Stimulated activated naive B cell treated with anti-CD40 and anti-IgM and Interleukin-4, amounts not matched to agents 10 μg/mL and 1 μg/mL and 100 μg/mL, for 72 hours (primary cell): ENCODE data around the gene OR5AL1.
"Not testable (repeated sequence)": the region's sequence is repeated elsewhere in the genome, so short reads cannot be mapped to it uniquely, and the experiment has no call there.

Source experiments
- ATAC-seq, 2 donors: fragments of 150-1000 bp; cut with Tn5 transposase; replicated peaks; 2 replicates each; pipeline ENCODE4 v1.10.0; 2021; ENCODE audit warnings: moderate library complexity in 1 of 2
- DNase-seq: peaks from one replicate; pipeline ENCODE4 v3.0.0; 2021
- H3K27ac Mint-ChIP-seq: one replicate; pipeline ENCODE4 v1.8.0; 2022; ENCODE audit warnings: mild to moderate bottlenecking, mixed read lengths
- H3K27me3 Mint-ChIP-seq, 2 donors: one replicate each; pipeline ENCODE4 v1.8.0; 2022; ENCODE audit warnings: mixed read lengths in 2 of 2
- H3K36me3 Mint-ChIP-seq, 2 donors: one replicate each; pipeline ENCODE4 v1.8.0; 2022; ENCODE audit warnings: mixed read lengths in 2 of 2, mild to moderate bottlenecking in 1 of 2
- H3K4me1 Mint-ChIP-seq, 2 donors: one replicate each; pipeline ENCODE4 v1.8.0; 2022; ENCODE audit warnings: mixed read lengths in 2 of 2, mild to moderate bottlenecking in 1 of 2
- H3K4me3 Mint-ChIP-seq, 2 donors: one replicate each; pipeline ENCODE4 v1.8.0; 2022; ENCODE audit warnings: mild to moderate bottlenecking in 2 of 2, mixed read lengths in 2 of 2, moderate library complexity in 1 of 2
- H3K9me3 Mint-ChIP-seq, 2 donors: one replicate each; pipeline ENCODE4 v1.8.0; 2022; ENCODE audit warnings: mixed read lengths in 2 of 2, mild to moderate bottlenecking in 1 of 2

Gene OR5AL1

DNA sequence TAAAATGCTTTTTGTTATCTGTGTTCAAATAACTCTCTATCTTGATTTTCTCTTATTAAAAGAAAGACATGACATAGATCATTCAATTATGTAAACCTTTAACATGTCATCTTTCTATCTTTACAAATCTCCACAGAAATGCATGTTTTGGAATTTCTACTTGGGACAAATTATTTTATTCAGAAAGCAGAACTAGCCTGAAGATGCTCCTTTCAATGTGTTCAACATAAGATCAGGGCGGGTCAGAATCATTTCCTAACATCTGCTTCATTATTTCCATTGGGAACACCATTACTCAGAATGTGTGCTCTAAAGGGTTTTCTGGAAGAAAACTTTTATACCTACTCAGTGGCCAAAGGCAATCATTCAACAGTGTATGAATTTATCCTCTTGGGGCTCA, at the start of gene OR5AL1:
Gene OR5AL1, plus strand, starts transcription at position 301 of the 400 bp plus-strand sequence.
- Mint-ChIP-seq H3K9me3 (peaks cover 5 to 6% of the 10 kb centered on the region in 2 donors), H3K27me3 (no peaks in the 10 kb centered on the region), H3K27ac (no peak within 1 kb of the TSS), H3K36me3 (no peaks in the 10 kb centered on the region), H3K4me3 (no peak within 1 kb of the TSS), H3K4me1 (no peaks in the 10 kb centered on the region)
- DNase-seq: no peak
- no peak for ATAC-seq

GRCh38 chr11:56375324-56375723, 37.2 kb upstream of the OR5AL1 start, which contains the start of gene OR8U1:
OR8U1 (plus strand) TSS chr11:56375624; CDS start chr11:56375624, 0 bp downstream.
- Mint-ChIP-seq H3K27me3 (no peaks in the 10 kb centered on the region), H3K9me3 (peaks cover 4 to 5% of the 10 kb centered on the region in 2 donors), H3K27ac (no peak within 1 kb of the TSS), H3K4me3 (no peak within 1 kb of the TSS), H3K4me1 (no peaks in the 10 kb centered on the region), H3K36me3 (no peaks in the 10 kb centered on the region)
- no peak for DNase-seq
- no peak for ATAC-seq

DNA sequence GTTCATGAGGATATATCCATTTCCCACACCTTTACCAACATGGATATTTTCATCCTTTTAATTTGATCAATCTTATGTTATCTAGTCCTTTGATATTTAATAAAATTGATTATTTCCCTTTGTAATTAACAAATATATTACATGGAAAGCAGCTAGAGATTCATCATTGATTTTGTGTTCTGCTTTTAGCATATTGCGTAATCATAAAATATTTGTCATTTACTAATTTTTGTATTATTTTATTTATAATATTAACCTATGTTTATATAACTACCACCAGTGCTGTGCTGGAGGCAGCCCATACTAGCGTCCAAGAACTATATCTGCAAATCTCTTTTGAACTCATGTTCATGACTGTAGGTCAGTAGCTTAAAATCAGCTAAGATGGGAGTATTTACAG, 32.4 kb upstream of the OR5AL1 start:
- Mint-ChIP-seq H3K36me3 (no peaks in the 10 kb centered on the region), H3K27ac (no peak overlapping the region)

DNA sequence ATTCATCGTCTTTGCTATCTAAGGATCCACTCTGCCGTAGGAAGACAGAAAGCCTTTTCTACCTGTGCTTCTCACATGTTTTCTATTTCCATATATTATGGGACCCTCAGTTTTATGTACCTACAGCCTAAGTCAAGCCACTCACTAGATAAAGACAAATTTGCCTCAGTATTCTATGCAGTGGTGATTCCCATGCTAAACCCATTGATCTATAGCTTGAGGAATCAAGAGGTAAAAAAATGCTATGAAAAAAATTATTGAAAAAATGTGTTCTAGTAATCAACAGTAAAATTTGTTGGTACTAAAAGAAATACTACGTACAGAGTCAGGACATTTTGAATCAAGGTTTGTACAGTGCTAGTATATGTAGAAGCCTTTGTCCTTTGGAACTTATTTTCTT, 18.1 kb upstream of the OR5AL1 start:
- Mint-ChIP-seq H3K36me3 (no peaks in the 10 kb centered on the region), H3K4me3 (no peak overlapping the region), H3K9me3 (peaks cover 0 to 4% of the 10 kb centered on the region in 2 donors), H3K27ac (no peak overlapping the region), H3K4me1 (no peaks in the 10 kb centered on the region), H3K27me3 (no peaks in the 10 kb centered on the region)
- no peak for DNase-seq
- ATAC-seq: no peak

More for the DNA sequence above, 32.4 kb upstream of the OR5AL1 start:
- Mint-ChIP-seq H3K4me1 (no peaks in the 10 kb centered on the region), H3K9me3 (peaks cover 0 to 6% of the 10 kb centered on the region in 2 donors), H3K27me3 (no peaks in the 10 kb centered on the region), H3K4me3 (no peak overlapping the region)
- no peak for ATAC-seq
- DNase-seq: no peak

GRCh38 chr11:56396047-56396446, 16.4 kb upstream of the OR5AL1 start:
- H3K27me3 Mint-ChIP-seq: no peaks in the 10 kb centered on the region
- DNase-seq (no peak), ATAC-seq (no peak)
- H3K4me3 Mint-ChIP-seq: no peak overlapping the region
- H3K9me3 Mint-ChIP-seq: peaks cover 0 to 5% of the 10 kb centered on the region in 2 donors
- H3K27ac Mint-ChIP-seq: no peak overlapping the region
- no peaks in the 10 kb centered on the region for H3K4me1 Mint-ChIP-seq
- H3K36me3 Mint-ChIP-seq: no peaks in the 10 kb centered on the region

- not testable (repeated sequence) for H3K36me3 Mint-ChIP-seq, H3K27ac Mint-ChIP-seq, ATAC-seq, H3K4me3 Mint-ChIP-seq, DNase-seq, H3K9me3 Mint-ChIP-seq, H3K4me1 Mint-ChIP-seq, H3K27me3 Mint-ChIP-seq
Measured at GRCh38 chr11:56401858-56402461, 10.5 kb upstream of the OR5AL1 start.

DNA sequence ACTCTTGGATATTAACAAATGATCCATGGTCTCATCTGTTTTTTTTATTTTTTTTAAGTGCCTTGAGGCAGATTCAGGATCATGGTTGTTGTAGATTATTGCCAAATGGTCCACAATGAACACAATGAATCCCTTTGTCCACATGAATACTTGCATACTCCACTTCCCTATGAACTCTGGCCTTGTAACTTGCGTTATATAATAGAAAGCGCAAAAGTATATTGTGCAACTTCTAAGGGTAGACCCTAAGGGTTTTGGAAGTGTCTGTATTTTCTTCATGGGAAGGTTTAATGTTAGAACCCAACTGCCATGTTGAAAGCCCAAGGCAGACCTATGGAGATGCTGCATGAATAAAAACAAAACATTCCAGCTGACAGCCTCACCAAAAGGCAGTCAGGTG, 8.1 kb upstream of the OR5AL1 start:
- no peaks in the 10 kb centered on the region for H3K27me3 Mint-ChIP-seq
- no peak overlapping the region for H3K27ac Mint-ChIP-seq
- DNase-seq (no peak), ATAC-seq (no peak)
- H3K4me3 Mint-ChIP-seq: no peak overlapping the region
- H3K4me1 Mint-ChIP-seq: no peaks in the 10 kb centered on the region
- no peaks in the 10 kb centered on the region for H3K36me3 Mint-ChIP-seq
- peaks cover 6 to 9% of the 10 kb centered on the region in 2 donors for H3K9me3 Mint-ChIP-seq

DNA sequence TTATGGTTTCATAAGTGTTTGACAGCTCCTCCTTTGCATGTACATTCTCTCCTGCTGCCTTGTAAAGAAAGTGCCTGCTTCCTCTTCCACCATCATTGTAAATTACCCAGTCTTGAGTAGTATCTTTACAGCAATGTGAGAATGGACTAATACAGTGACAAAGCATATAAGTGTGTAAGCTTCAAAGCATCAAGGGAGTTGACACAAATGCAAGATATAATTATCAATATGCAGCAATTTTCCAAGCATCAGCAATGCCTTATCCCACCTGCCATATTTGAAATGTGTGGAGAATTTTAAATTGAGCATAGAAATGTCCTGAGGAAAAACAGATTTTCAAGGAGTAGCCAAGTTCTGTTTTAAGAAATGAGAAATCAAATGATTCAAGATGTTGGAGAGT, 1.7 kb upstream of the OR5AL1 start:
- DNase-seq: no peak
- H3K4me1 Mint-ChIP-seq: no peaks in the 10 kb centered on the region
- ATAC-seq: no peak
- no peaks in the 10 kb centered on the region for H3K27me3 Mint-ChIP-seq
- no peaks in the 10 kb centered on the region for H3K36me3 Mint-ChIP-seq
- H3K9me3 Mint-ChIP-seq: peaks cover 3 to 4% of the 10 kb centered on the region in 2 donors
- H3K27ac Mint-ChIP-seq: no peak overlapping the region
- no peak overlapping the region for H3K4me3 Mint-ChIP-seq

GRCh38 chr11:56453521-56453920, 41.0 kb downstream of the OR5AL1 start:
- DNase-seq (no peak), ATAC-seq (no peak)
- no peak overlapping the region for H3K27ac Mint-ChIP-seq
- no peaks in the 10 kb centered on the region for H3K27me3 Mint-ChIP-seq
- H3K36me3 Mint-ChIP-seq: no peaks in the 10 kb centered on the region
- H3K4me1 Mint-ChIP-seq: no peaks in the 10 kb centered on the region
- no peak overlapping the region for H3K4me3 Mint-ChIP-seq
- H3K9me3 Mint-ChIP-seq: peaks cover 4 to 7% of the 10 kb centered on the region in 2 donors

DNA sequence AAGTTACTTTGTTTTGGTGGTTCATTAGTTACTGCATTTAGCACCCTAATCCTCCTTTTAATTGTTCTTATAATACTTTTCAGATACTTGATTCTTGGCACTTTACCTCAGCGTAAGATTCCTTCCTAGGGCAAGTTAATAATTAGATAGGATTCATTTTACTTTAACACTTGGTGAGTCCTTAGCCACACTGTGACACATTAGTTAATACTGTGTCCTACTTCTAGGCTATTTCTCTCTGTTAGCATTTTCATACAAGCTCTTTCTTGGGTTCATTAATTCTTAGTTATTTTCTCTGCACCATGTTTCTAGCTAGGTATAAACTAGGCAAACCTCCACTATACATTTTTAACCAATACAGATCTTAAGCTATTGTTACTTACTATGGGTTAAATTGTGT, 44.6 kb downstream of the OR5AL1 start:
- no peaks in the 10 kb centered on the region for H3K4me1 Mint-ChIP-seq
- no peak for ATAC-seq
- no peak for DNase-seq
- H3K9me3 Mint-ChIP-seq: peaks cover 4 to 6% of the 10 kb centered on the region in 2 donors
- H3K27me3 Mint-ChIP-seq: no peaks in the 10 kb centered on the region
- no peak overlapping the region for H3K4me3 Mint-ChIP-seq
- H3K36me3 Mint-ChIP-seq: no peaks in the 10 kb centered on the region
- no peak overlapping the region for H3K27ac Mint-ChIP-seq
